ENCODE results near the gene OR2L3.

Gene OR2L3

DNA sequence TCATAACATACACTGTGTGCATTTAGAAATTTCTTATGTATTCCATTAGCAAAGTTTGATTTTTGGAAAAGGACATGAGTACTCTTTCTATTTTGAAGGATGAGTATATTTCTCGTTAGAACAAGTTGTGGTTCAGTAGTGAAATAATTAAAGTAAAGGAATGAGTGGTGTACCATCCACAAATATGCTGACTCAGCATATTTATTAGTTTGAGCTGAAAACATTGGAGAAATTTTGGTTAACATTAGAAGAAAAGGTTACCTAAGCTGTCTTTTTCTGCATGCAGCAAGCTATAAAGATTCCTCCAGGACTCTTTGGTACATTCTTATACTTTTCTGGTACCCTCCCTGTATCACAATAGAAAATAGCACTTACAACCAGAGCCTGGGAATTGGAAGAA, 38.9 kb upstream of the OR2L3 start (continued):
- TF ChIP-seq, protein P1, sequence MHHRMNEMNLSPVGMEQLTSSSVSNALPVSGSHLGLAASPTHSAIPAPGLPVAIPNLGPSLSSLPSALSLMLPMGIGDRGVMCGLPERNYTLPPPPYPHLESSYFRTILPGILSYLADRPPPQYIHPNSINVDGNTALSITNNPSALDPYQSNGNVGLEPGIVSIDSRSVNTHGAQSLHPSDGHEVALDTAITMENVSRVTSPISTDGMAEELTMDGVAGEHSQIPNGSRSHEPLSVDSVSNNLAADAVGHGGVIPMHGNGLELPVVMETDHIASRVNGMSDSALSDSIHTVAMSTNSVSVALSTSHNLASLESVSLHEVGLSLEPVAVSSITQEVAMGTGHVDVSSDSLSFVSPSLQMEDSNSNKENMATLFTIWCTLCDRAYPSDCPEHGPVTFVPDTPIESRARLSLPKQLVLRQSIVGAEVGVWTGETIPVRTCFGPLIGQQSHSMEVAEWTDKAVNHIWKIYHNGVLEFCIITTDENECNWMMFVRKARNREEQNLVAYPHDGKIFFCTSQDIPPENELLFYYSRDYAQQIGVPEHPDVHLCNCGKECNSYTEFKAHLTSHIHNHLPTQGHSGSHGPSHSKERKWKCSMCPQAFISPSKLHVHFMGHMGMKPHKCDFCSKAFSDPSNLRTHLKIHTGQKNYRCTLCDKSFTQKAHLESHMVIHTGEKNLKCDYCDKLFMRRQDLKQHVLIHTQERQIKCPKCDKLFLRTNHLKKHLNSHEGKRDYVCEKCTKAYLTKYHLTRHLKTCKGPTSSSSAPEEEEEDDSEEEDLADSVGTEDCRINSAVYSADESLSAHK (tag by site-specific recombination; IDR thresholded peaks at IDR 0.05), result no peak
- TF ChIP-seq, protein P2, sequence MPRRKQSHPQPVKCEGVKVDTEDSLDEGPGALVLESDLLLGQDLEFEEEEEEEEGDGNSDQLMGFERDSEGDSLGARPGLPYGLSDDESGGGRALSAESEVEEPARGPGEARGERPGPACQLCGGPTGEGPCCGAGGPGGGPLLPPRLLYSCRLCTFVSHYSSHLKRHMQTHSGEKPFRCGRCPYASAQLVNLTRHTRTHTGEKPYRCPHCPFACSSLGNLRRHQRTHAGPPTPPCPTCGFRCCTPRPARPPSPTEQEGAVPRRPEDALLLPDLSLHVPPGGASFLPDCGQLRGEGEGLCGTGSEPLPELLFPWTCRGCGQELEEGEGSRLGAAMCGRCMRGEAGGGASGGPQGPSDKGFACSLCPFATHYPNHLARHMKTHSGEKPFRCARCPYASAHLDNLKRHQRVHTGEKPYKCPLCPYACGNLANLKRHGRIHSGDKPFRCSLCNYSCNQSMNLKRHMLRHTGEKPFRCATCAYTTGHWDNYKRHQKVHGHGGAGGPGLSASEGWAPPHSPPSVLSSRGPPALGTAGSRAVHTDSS (tag by site-specific recombination; IDR thresholded peaks at IDR 0.05), result no peak
- TF ChIP-seq ZNF132 (tag by site-specific recombination; IDR thresholded peaks at IDR 0.05; ENCODE audit: borderline replicate concordance), result no peak
- no peak for TF ChIP-seq ZBTB7A (tag by site-specific recombination; IDR thresholded peaks at IDR 0.05; ENCODE audit: low read depth)
- TF ChIP-seq ZNF792 (tag by site-specific recombination; IDR thresholded peaks at IDR 0.05), result no peak
- no peak for TF ChIP-seq ZNF274 (IDR thresholded peaks at IDR 0.05; ENCODE audit: low read length)
- TF ChIP-seq ZNF274 (tag by site-specific recombination; IDR thresholded peaks at IDR 0.05; ENCODE audit: borderline replicate concordance), result no peak
- TF ChIP-seq PATZ1 (tag by site-specific recombination; IDR thresholded peaks at IDR 0.05), result no peak
- no peak for TF ChIP-seq SCRT2 (tag by site-specific recombination; IDR thresholded peaks at IDR 0.05)
- TF ChIP-seq ZNF621 (tag by site-specific recombination; IDR thresholded peaks at IDR 0.05), result no peak
- TF ChIP-seq, protein P3, sequence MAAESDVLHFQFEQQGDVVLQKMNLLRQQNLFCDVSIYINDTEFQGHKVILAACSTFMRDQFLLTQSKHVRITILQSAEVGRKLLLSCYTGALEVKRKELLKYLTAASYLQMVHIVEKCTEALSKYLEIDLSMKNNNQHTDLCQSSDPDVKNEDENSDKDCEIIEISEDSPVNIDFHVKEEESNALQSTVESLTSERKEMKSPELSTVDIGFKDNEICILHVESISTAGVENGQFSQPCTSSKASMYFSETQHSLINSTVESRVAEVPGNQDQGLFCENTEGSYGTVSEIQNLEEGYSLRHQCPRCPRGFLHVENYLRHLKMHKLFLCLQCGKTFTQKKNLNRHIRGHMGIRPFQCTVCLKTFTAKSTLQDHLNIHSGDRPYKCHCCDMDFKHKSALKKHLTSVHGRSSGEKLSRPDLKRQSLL (tag by site-specific recombination; IDR thresholded peaks at IDR 0.05), result no peak
- no peak for TF ChIP-seq ZNF518A (tag by site-specific recombination; conservative IDR thresholded peaks at IDR 0.05; ENCODE audit: low read depth)
- no peak for TF ChIP-seq ZSCAN30 (tag by site-specific recombination; IDR thresholded peaks at IDR 0.05)
- TF ChIP-seq ZNF341 (tag by site-specific recombination; IDR thresholded peaks at IDR 0.05; ENCODE audit: low read depth), result no peak
- TF ChIP-seq ZNF76 (tag by site-specific recombination; IDR thresholded peaks at IDR 0.05; ENCODE audit: borderline replicate concordance, low read depth), result no peak
